ENCODE data around the gene EYA2.
"Not testable (repeated sequence)": the region's sequence is repeated elsewhere in the genome, so short reads cannot be mapped to it uniquely, and the experiment has no call there.

Gene EYA2

GRCh38 chr20:47198254-47198671 is 303.6 kb downstream of the EYA2 start:
- no peak for TF ChIP-seq CTCF (IDR thresholded peaks at IDR 0.05; ENCODE audit: low read depth, low read length)
- no peak for TF ChIP-seq POLR2A (IDR thresholded peaks at IDR 0.05; ENCODE audit: extremely low read depth, insufficient read length)
- no peak for TF ChIP-seq MYC (IDR thresholded peaks at IDR 0.05; ENCODE audit: low read depth, low read length)
- no peak for TF ChIP-seq MAX (IDR thresholded peaks at IDR 0.05; ENCODE audit: low read depth, low read length)
- H3K4me3 ChIP-seq (ENCODE audit: low read depth, low read length) = no peak overlapping the region
- no peak for DNase-seq (ENCODE audit: low read depth)

- no peak for DNase-seq (ENCODE audit: low read depth)
- no peak overlapping the region for H3K4me3 ChIP-seq (ENCODE audit: low read depth, low read length)
- TF ChIP-seq MAX (IDR thresholded peaks at IDR 0.05; ENCODE audit: low read depth, low read length) (no peak), CTCF (IDR thresholded peaks at IDR 0.05; ENCODE audit: low read depth, low read length) (no peak), POLR2A (IDR thresholded peaks at IDR 0.05; ENCODE audit: extremely low read depth, insufficient read length) (no peak), MYC (IDR thresholded peaks at IDR 0.05; ENCODE audit: low read depth, low read length) (no peak)
Measured at GRCh38 chr20:47198996-47199552, 304.4 kb downstream of the EYA2 start.

- TF ChIP-seq POLR2A (IDR thresholded peaks at IDR 0.05; ENCODE audit: extremely low read depth, insufficient read length) = no peak
- no peak for TF ChIP-seq CTCF (IDR thresholded peaks at IDR 0.05; ENCODE audit: low read depth, low read length)
- no peak for TF ChIP-seq MYC (IDR thresholded peaks at IDR 0.05; ENCODE audit: low read depth, low read length)
- TF ChIP-seq MAX (IDR thresholded peaks at IDR 0.05; ENCODE audit: low read depth, low read length) = no peak
- no peak for DNase-seq (ENCODE audit: low read depth)
- H3K4me3 ChIP-seq (ENCODE audit: low read depth, low read length) = no peak overlapping the region
Measured at GRCh38 chr20:47201074-47201730, 306.6 kb downstream of the EYA2 start.

- TF ChIP-seq CTCF (IDR thresholded peaks at IDR 0.05; ENCODE audit: low read depth, low read length) (no peak), MAX (IDR thresholded peaks at IDR 0.05; ENCODE audit: low read depth, low read length) (no peak), POLR2A (IDR thresholded peaks at IDR 0.05; ENCODE audit: extremely low read depth, insufficient read length) (no peak), MYC (IDR thresholded peaks at IDR 0.05; ENCODE audit: low read depth, low read length) (no peak)
- no peak overlapping the region for H3K4me3 ChIP-seq (ENCODE audit: low read depth, low read length)
- peak; percentile 28 for DNase-seq (ENCODE audit: low read depth)
Measured at GRCh38 chr20:47202733-47203667, 308.4 kb downstream of the EYA2 start.

GRCh38 chr20:47204008-47204849 is 309.6 kb downstream of the EYA2 start:
- DNase-seq (ENCODE audit: low read depth) = no peak
- no peak for TF ChIP-seq MYC (IDR thresholded peaks at IDR 0.05; ENCODE audit: low read depth, low read length)
- TF ChIP-seq CTCF (IDR thresholded peaks at IDR 0.05; ENCODE audit: low read depth, low read length) = no peak
- no peak for TF ChIP-seq MAX (IDR thresholded peaks at IDR 0.05; ENCODE audit: low read depth, low read length)
- TF ChIP-seq POLR2A (IDR thresholded peaks at IDR 0.05; ENCODE audit: extremely low read depth, insufficient read length) = no peak
- H3K4me3 ChIP-seq (ENCODE audit: low read depth, low read length) = no peak overlapping the region

- not testable (repeated sequence) for DNase-seq (ENCODE audit: low read depth); H3K4me3 ChIP-seq (ENCODE audit: low read depth, low read length)
Measured at GRCh38 chr20:47204850-47205122, 310.1 kb downstream of the EYA2 start.

Data from NB4 (cell line).